Ovary (tissue), 3 donors: Measurements from ENCODE around the gene HOXD11.

Experiments used
- EP300 ChIP-seq: sonication (generic); formaldehyde crosslinking; IDR thresholded peaks from one replicate; pipeline ENCODE4 v1.6.1; 2017; ENCODE audit warnings: antibody characterized with exemption
- POLR2A ChIP-seq: fragments of 450-650 bp; IDR thresholded peaks from one replicate; pipeline ENCODE4 v1.6.1; 2017; ENCODE audit warnings: antibody characterized with exemption, mild to moderate bottlenecking, moderate library complexity
- TF ChIP-seq, protein P1 (sequence below), 3 donors: fragments of 450-650 bp in 2 of 3; fragments of 200-600 bp in 1 of 3; IDR thresholded peaks; one replicate each; pipeline versions ENCODE4 v1.5.1 to v1.8.0; 2016 to 2022; ENCODE audit warnings: antibody characterized with exemption in 3 of 3, mild to moderate bottlenecking in 1 of 3
- donor health status: DM: no; HTN: no; CAD: no.

DNA sequence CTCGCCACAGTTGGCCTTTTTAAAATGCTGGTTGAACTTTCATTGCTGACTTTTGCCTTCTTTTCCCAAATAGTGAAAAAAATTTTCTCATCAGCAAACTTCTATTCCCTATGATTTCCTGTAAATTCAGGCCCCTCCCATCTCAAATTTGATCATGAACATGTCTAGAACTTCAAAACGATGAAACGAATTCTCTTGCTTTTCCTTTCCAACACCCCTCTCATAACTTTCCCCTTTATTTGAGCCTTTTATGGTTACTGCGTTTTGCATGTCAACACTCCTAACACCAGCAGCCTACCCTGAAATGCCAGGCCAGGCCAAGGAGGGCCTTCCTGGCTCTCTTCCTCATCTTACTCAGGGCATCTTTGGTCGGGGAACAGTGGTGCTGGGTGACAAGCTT lies 16.2 kb upstream of the HOXD11 start:
- TF ChIP-seq, protein P1, sequence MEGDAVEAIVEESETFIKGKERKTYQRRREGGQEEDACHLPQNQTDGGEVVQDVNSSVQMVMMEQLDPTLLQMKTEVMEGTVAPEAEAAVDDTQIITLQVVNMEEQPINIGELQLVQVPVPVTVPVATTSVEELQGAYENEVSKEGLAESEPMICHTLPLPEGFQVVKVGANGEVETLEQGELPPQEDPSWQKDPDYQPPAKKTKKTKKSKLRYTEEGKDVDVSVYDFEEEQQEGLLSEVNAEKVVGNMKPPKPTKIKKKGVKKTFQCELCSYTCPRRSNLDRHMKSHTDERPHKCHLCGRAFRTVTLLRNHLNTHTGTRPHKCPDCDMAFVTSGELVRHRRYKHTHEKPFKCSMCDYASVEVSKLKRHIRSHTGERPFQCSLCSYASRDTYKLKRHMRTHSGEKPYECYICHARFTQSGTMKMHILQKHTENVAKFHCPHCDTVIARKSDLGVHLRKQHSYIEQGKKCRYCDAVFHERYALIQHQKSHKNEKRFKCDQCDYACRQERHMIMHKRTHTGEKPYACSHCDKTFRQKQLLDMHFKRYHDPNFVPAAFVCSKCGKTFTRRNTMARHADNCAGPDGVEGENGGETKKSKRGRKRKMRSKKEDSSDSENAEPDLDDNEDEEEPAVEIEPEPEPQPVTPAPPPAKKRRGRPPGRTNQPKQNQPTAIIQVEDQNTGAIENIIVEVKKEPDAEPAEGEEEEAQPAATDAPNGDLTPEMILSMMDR (IDR thresholded peaks at IDR 0.05), result no peak
- no peak for TF ChIP-seq POLR2A
- TF ChIP-seq EP300, result no peak
